A673 (cell line): ENCODE data around the gene DTWD1. TPM values are rescaled to one million over a fixed set of nuclear protein-coding genes. Genes with fewer than 3 reads are reported as not detected.
"Not testable (repeated sequence)": the region's sequence is repeated elsewhere in the genome, so short reads cannot be mapped to it uniquely, and the experiment has no call there.

Source experiments
- BruUV-seq: library from RNA; stranded (reverse); fragments of 400-500 nt; replicated peaks from 2 replicates; lab custom pipeline; 2021; lab: Mats Ljungman, UMichigan
- CTCF ChIA-PET: fragments of 300-600 bp; sonication (Branson Sonifier 250); formaldehyde crosslinking; loops from one replicate; lab custom pipeline; 2022; ENCODE audit warnings: antibody characterized with exemption; lab: Charles Lee
- POLR2A ChIA-PET: fragments of 300-600 bp; sonication (Branson Sonifier 250); formaldehyde crosslinking; loops from one replicate; lab custom pipeline; 2022; ENCODE audit warnings: antibody characterized with exemption; ENCODE audit not compliant: low non-redundant PET; lab: Charles Lee
- DNase-seq: peaks from one replicate; pipeline ENCODE4 v3.0.0-alpha.2; 2015; ENCODE audit warnings: low spot score
- H3K27ac ChIP-seq: fragments of 200-600 bp; sonication (generic); 2 replicates; pipeline ENCODE4 v1.5.1; 2016; ENCODE audit warnings: mixed run types, low read depth, mild to moderate bottlenecking, mixed read lengths, antibody characterized with exemption, low read length; ENCODE audit not compliant: poor library complexity, severe bottlenecking
- H3K27me3 ChIP-seq: fragments of 200-600 bp; sonication (generic); replicated peaks from 2 replicates; pipeline ENCODE4 v1.6.1; 2017; ENCODE audit warnings: mixed run types, low read depth, mild to moderate bottlenecking, mixed read lengths, antibody characterized with exemption, low read length; ENCODE audit not compliant: insufficient read depth, poor library complexity
- H3K36me3 ChIP-seq: fragments of 200-600 bp; sonication (generic); 2 replicates; pipeline ENCODE4 v1.6.1; 2016; ENCODE audit warnings: mixed run types, mild to moderate bottlenecking, mixed read lengths, antibody characterized with exemption, low read length; ENCODE audit not compliant: insufficient read depth, poor library complexity, severe bottlenecking
- H3K4me1 ChIP-seq: fragments of 200-600 bp; sonication (generic); 2 replicates; pipeline ENCODE4 v1.6.1; 2017; ENCODE audit warnings: mixed run types, mild to moderate bottlenecking, mixed read lengths, antibody characterized with exemption, low read length; ENCODE audit not compliant: insufficient read depth, poor library complexity, severe bottlenecking
- H3K4me3 ChIP-seq: fragments of 200-600 bp; sonication (generic); 2 replicates; pipeline ENCODE4 v1.5.1; 2016; ENCODE audit warnings: low read depth, mixed run types, mild to moderate bottlenecking, mixed read lengths, low read length; ENCODE audit not compliant: poor library complexity, severe bottlenecking
- H3K9me3 ChIP-seq: fragments of 200-600 bp; sonication (generic); 2 replicates; pipeline ENCODE4 v1.6.1; 2016; ENCODE audit warnings: mixed run types, low read depth, mild to moderate bottlenecking, mixed read lengths, antibody characterized with exemption, low read length; ENCODE audit not compliant: poor library complexity, severe bottlenecking
- CTCF ChIP-seq: fragments of 300-800, 200-600 bp; sonication (generic); conservative IDR thresholded peaks from 2 replicates; pipeline ENCODE4 v1.5.1; 2017; ENCODE audit warnings: low read depth, mild to moderate bottlenecking, antibody characterized with exemption, low read length, moderate library complexity, mixed read lengths
- EZH2 ChIP-seq: fragments of 200-600 bp; sonication (generic); IDR thresholded peaks from 2 replicates; pipeline ENCODE4 v1.6.1; 2017; ENCODE audit warnings: borderline replicate concordance, low read depth, mild to moderate bottlenecking, mixed read lengths, antibody characterized with exemption, low read length; ENCODE audit not compliant: poor library complexity, severe bottlenecking
- intact Hi-C: fragments of 100-400 bp; cut with micrococcal nuclease; formaldehyde crosslinking; loops from one replicate; pipeline ENCODE4 v1.10.0; 2022; ENCODE audit not compliant: unreplicated experiment
- total RNA-seq: library from RNA; stranded (reverse); gene quantifications from 2 replicates; pipeline ENCODE4 v1.2.3, GENCODE V29; 2021

DTWD1 gene
- total RNA-seq, 1 experiment from 2014 or later: 16.5 TPM

- ChIA-PET CTCF (no interaction called here), POLR2A (no interaction called here)
- no peaks in the 10 kb centered on the region for H3K36me3 ChIP-seq
- H3K4me1 ChIP-seq: no peaks in the 10 kb centered on the region
- TF ChIP-seq CTCF (no peak), EZH2 (no peak)
- H3K27ac ChIP-seq: no peak overlapping the region
- intact Hi-C loops: no loop called here
- H3K9me3 ChIP-seq: no peaks in the 10 kb centered on the region
- H3K4me3 ChIP-seq: no peak overlapping the region
- H3K27me3 ChIP-seq: no peaks in the 10 kb centered on the region
- no TSS peak for BruUV-seq
- DNase-seq: no peak
Observed at GRCh38 chr15:49610157-49610918, 10.5 kb upstream of the DTWD1 start.

GRCh38 chr15:49612240-49612639 is 8.6 kb upstream of the DTWD1 start:
- POLR2A ChIA-PET: not testable (repeated sequence)

GRCh38 chr15:49619226-49619625 is 1.6 kb upstream of the DTWD1 start:
- no peaks in the 10 kb centered on the region for H3K9me3 ChIP-seq
- TF ChIP-seq CTCF (no peak), EZH2 (no peak)
- ChIA-PET CTCF (no interaction called here), POLR2A (no interaction called here)
- no TSS peak for BruUV-seq
- no peaks in the 10 kb centered on the region for H3K36me3 ChIP-seq
- H3K4me1 ChIP-seq: peaks cover 8% of the 10 kb centered on the region
- H3K4me3 ChIP-seq: no peak overlapping the region
- intact Hi-C loops: no loop called here
- no peaks in the 10 kb centered on the region for H3K27me3 ChIP-seq
- no peak for DNase-seq
- H3K27ac ChIP-seq: no peak overlapping the region

More at GRCh38 chr15:49612240-49612639, 8.6 kb upstream of the DTWD1 start:
- BruUV-seq, H3K36me3 ChIP-seq, H3K9me3 ChIP-seq, intact Hi-C loops, H3K27ac ChIP-seq, H3K4me1 ChIP-seq, H3K4me3 ChIP-seq, DNase-seq, H3K27me3 ChIP-seq, CTCF ChIA-PET: not testable (repeated sequence)
